Activated T-cell treated with anti-CD3 and anti-CD28 coated beads, Interleukin-2, amount 50 U/mL, for 4 hours (primary cell): Measurements from ENCODE around the gene AMZ2. TPM values are rescaled to one million over a fixed set of nuclear protein-coding genes. Genes with fewer than 3 reads are reported as not detected.
A peak's percentile ranks its signal among the peaks of the same experiment; 100 is the strongest.
"Not testable (repeated sequence)": the region's sequence is repeated elsewhere in the genome, so short reads cannot be mapped to it uniquely, and the experiment has no call there.

Experiments used
- ATAC-seq, 2 donors: fragments of 200-7000 bp; cut with Tn5 transposase; one replicate each; pipeline ENCODE4 v1.10.0; 2021
- DNase-seq: peaks from one replicate; pipeline ENCODE4 v3.0.0-alpha.2; 2020
- H3K27me3 Mint-ChIP-seq: one replicate; pipeline ENCODE4 v1.8.0; 2021; ENCODE audit warnings: low read depth, mixed read lengths
- H3K36me3 Mint-ChIP-seq: one replicate; pipeline ENCODE4 v1.8.0; 2022; ENCODE audit warnings: mixed read lengths; ENCODE audit not compliant: insufficient read depth
- H3K4me1 Mint-ChIP-seq: one replicate; pipeline ENCODE4 v1.8.0; 2021; ENCODE audit warnings: low read depth, mixed read lengths
- H3K4me3 Mint-ChIP-seq: one replicate; pipeline ENCODE4 v1.8.0; 2021; ENCODE audit warnings: mild to moderate bottlenecking, moderate library complexity, mixed read lengths
- H3K9me3 Mint-ChIP-seq: one replicate; pipeline ENCODE4 v1.8.0; 2021; ENCODE audit warnings: mixed read lengths
- total RNA-seq, 3 donors: library from RNA; stranded (reverse); gene quantifications; one replicate each; pipeline ENCODE4 v1.2.1, GENCODE V29; 2021

Gene AMZ2
- total RNA-seq, 3 donors from 2014 or later: 62.7 to 74.6 (median 72.8) TPM

DNA sequence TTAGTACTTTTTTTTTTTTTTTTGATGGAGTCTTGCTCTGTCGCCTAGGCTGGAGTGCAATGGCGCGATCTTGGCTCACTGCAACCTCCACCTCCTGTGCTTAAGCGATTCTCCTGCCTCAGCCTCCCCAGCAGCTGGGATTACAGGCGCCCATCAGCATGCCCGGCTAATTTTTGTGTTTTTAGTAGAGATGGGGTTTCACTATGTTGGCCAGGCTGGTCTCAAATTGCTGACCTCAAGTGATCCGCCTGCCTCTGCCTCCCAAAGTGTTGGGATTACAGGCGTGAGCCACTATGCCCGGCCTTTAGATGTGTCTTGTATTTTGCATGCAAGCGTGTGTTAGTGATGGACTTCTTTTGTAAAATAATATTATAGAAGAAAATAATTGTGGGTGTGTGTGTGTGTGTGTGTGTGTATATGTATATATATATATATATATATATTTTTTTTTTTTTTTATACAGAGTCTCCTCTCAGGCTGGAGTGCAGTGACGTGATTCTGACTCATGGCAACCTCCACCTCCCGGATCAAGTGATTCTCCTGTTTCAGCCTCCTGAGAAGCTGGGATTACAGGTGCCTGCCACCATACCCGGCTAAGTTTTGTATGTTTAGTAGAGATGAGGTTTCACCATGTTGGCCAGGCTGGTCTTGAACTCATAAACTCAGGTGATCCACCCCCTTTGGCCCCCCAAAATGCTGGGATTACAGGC lies 38.5 kb upstream of the AMZ2 start:
- H3K27me3 Mint-ChIP-seq: not testable (repeated sequence)
- peaks cover 49% of the 10 kb centered on the region for H3K4me1 Mint-ChIP-seq

GRCh38 chr17:68210570-68211315 lies 37.1 kb upstream of the AMZ2 start:
- no peak overlapping the region for H3K4me3 Mint-ChIP-seq
- no peaks in the 10 kb centered on the region for H3K27me3 Mint-ChIP-seq
- ATAC-seq (no peak), DNase-seq (no peak)
- H3K4me1 Mint-ChIP-seq: peaks cover 50% of the 10 kb centered on the region
- H3K9me3 Mint-ChIP-seq: no peaks in the 10 kb centered on the region
- peaks cover 20% of the 10 kb centered on the region for H3K36me3 Mint-ChIP-seq

More for the DNA sequence above, 38.5 kb upstream of the AMZ2 start:
- not testable (repeated sequence) for DNase-seq, H3K4me3 Mint-ChIP-seq, ATAC-seq, H3K9me3 Mint-ChIP-seq
- H3K36me3 Mint-ChIP-seq: peaks cover 19% of the 10 kb centered on the region

- H3K36me3 Mint-ChIP-seq: peaks cover 17% of the 10 kb centered on the region
- peaks cover 38% of the 10 kb centered on the region for H3K4me1 Mint-ChIP-seq
- H3K4me3 Mint-ChIP-seq: peak overlapping the region; percentile 39
- H3K9me3 Mint-ChIP-seq, ATAC-seq, DNase-seq, H3K27me3 Mint-ChIP-seq: not testable (repeated sequence)
These were observed 34.1 kb upstream of the AMZ2 start for GRCh38 chr17:68213428-68214411.

GRCh38 chr17:68215453-68215852 lies 32.4 kb upstream of the AMZ2 start:
- H3K36me3 Mint-ChIP-seq: peaks cover 14% of the 10 kb centered on the region
- not testable (repeated sequence) for ATAC-seq, H3K27me3 Mint-ChIP-seq, H3K4me3 Mint-ChIP-seq, H3K9me3 Mint-ChIP-seq, DNase-seq
- H3K4me1 Mint-ChIP-seq: peaks cover 36% of the 10 kb centered on the region

GRCh38 chr17:68219429-68219828 lies 28.4 kb upstream of the AMZ2 start:
- H3K36me3 Mint-ChIP-seq, DNase-seq, H3K9me3 Mint-ChIP-seq, H3K4me3 Mint-ChIP-seq, H3K27me3 Mint-ChIP-seq: not testable (repeated sequence)
- peaks cover 20% of the 10 kb centered on the region for H3K4me1 Mint-ChIP-seq
- peak in 1 of 2 donors; percentile 37 for ATAC-seq

DNA sequence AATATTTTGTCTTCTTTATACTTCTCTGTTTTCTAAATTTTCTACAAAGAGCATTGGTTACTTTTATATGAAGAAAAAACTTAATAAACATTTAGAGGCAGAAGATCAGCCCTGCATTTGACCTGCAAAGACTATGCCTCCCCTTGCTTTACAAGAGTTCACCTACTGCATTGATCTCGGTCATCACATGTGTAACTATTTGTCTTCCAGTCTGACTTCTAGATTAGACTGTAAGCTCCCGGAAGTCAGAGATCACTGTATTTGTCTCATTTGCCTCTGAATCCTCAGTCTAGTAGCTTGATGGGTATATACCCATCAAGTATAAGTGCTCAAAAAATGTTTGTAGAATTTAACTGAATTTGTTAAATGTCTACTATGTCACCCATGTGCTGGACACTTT lies 27.7 kb upstream of the AMZ2 start:
- not testable (repeated sequence) for ATAC-seq, DNase-seq, H3K4me3 Mint-ChIP-seq, H3K36me3 Mint-ChIP-seq, H3K27me3 Mint-ChIP-seq, H3K9me3 Mint-ChIP-seq
- peaks cover 23% of the 10 kb centered on the region for H3K4me1 Mint-ChIP-seq

- peaks cover 25% of the 10 kb centered on the region for H3K4me1 Mint-ChIP-seq
- not testable (repeated sequence) for H3K9me3 Mint-ChIP-seq, DNase-seq, ATAC-seq, H3K36me3 Mint-ChIP-seq, H3K4me3 Mint-ChIP-seq, H3K27me3 Mint-ChIP-seq
These were observed 27.1 kb upstream of the AMZ2 start for GRCh38 chr17:68220786-68221185.

- Mint-ChIP-seq H3K4me3 (peak overlapping the region; percentile 35), H3K27me3 (no peaks in the 10 kb centered on the region), H3K9me3 (no peaks in the 10 kb centered on the region), H3K4me1 (peaks cover 23% of the 10 kb centered on the region), H3K36me3 (peaks cover 4% of the 10 kb centered on the region)
- DNase-seq: no peak
- ATAC-seq: no peak
These were observed 26.1 kb upstream of the AMZ2 start for GRCh38 chr17:68221786-68222185.

GRCh38 chr17:68222606-68223005 lies 25.2 kb upstream of the AMZ2 start:
- no peak for ATAC-seq
- Mint-ChIP-seq H3K9me3 (no peaks in the 10 kb centered on the region), H3K4me3 (peak overlapping the region; percentile 27), H3K36me3 (peaks cover 6% of the 10 kb centered on the region), H3K4me1 (peaks cover 26% of the 10 kb centered on the region), H3K27me3 (no peaks in the 10 kb centered on the region)
- no peak for DNase-seq

GRCh38 chr17:68225055-68225454 lies 22.8 kb upstream of the AMZ2 start:
- ATAC-seq, H3K36me3 Mint-ChIP-seq, H3K4me3 Mint-ChIP-seq, DNase-seq, H3K9me3 Mint-ChIP-seq, H3K27me3 Mint-ChIP-seq: not testable (repeated sequence)
- H3K4me1 Mint-ChIP-seq: peaks cover 36% of the 10 kb centered on the region

GRCh38 chr17:68228039-68228680 lies 19.7 kb upstream of the AMZ2 start:
- peak; percentile 69 to 71 for ATAC-seq
- H3K9me3 Mint-ChIP-seq, H3K36me3 Mint-ChIP-seq, H3K27me3 Mint-ChIP-seq, DNase-seq: not testable (repeated sequence)
- Mint-ChIP-seq H3K4me1 (peaks cover 34% of the 10 kb centered on the region), H3K4me3 (peak overlapping the region; percentile 31)

DNA sequence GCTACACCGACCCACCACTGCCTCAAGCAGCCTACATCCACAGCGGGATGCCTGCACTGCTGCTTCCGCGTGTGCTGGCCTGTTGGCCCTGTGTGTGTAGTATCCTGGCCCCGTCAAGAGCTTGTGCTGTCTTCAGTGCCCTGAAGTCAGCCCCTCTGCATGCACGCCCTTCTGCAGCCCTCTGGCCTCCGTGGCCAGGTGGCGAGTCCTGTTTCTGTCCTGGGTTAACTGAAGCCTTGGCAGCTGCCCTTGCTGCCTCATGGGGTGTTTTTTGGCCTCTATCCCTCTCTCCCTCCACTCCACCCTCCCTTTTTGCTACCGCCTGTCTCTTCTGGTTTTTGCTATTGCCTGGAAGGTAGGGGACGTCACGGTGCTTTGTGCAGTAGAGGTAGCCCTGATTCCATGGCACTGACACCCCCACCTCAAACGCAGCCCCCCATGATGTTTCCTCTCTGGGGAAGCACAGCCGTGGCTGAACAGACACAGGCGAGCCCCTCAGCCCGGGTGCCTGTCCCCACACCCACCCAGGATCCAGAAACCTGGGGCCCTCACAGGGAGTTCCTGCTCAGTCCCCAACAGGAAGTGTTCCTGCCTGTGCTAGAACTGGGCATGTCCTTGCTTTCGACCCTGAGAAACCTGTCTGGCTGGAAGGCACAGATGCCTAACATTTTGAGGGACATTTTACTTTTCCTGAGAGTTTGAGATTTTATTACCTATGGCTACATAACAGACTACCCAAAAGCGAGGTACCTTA lies 18.8 kb upstream of the AMZ2 start:
- Mint-ChIP-seq H3K4me1 (peaks cover 36% of the 10 kb centered on the region), H3K36me3 (peaks cover 10% of the 10 kb centered on the region), H3K4me3 (no peak overlapping the region), H3K27me3 (no peaks in the 10 kb centered on the region), H3K9me3 (no peaks in the 10 kb centered on the region)
- DNase-seq: no peak
- ATAC-seq: no peak

DNA sequence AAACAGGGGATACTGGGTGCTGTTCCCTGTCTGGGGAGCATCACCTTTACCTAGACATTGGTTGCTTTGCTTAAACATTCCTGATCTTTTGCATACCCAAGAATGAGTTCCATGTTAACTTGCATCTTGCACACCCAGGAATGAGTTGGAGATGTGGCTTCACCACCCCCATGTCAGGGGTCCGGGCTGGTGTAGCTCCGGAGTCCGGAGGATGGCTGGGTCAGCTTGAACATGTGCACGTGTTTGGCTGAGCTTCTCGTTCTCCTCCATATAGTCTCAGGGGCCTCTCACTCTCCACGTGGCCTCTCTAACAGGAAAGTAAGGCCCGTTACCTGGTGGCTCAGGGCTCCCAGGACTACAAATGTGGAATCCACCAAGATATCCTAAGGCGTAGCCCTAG lies 18.2 kb upstream of the AMZ2 start:
- peaks cover 36% of the 10 kb centered on the region for H3K4me1 Mint-ChIP-seq
- no peaks in the 10 kb centered on the region for H3K27me3 Mint-ChIP-seq
- DNase-seq (no peak), ATAC-seq (no peak)
- H3K36me3 Mint-ChIP-seq: peaks cover 10% of the 10 kb centered on the region
- H3K4me3 Mint-ChIP-seq: no peak overlapping the region
- H3K9me3 Mint-ChIP-seq: no peaks in the 10 kb centered on the region
